Activated gamma-delta T cell (primary cell): Measurements from ENCODE around the gene COLEC12.
A peak's percentile ranks its signal among the peaks of the same experiment; 100 is the strongest.

Source experiments
- DNase-seq: peaks from one replicate; lab custom pipeline; 2025; lab: John Stamatoyannopoulos, UW

Gene COLEC12

DNA sequence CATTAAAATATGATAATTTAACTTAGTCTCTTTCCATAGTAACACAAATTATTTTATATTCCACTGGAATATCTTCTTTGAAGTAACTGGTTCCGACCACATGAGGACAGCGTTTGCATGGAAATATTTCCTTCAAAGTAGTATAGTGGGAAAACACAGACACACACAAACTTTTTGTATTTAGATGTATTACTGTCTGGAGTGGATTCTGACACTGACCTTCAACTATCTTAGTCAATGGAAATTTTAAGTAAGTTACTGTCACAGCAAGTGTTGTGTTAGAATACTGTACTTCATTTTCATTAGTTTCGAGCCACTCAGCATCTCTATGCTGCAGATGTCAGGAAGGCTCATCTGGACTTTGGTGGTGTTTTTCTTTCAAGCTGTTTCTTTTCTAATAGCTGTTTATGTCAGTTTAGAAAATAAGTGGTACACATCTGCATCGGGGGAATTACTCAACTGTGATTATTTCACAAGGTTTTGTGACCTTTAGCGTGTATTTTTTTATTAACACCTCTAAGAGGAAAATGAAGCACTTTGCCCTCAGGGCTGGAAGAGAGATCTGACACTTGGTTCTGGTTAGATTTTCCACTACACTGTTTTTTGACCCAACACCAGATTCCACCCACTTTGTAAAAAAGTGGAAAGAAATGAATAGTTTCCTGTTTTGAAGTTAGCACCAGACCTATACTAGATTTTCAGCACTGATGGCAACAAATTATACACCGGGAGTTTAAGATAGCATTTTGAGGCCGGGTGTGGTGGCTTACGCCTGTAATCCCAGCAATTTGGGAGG lies 213.8 kb downstream of the COLEC12 start:
- DNase-seq, result no peak

DNA sequence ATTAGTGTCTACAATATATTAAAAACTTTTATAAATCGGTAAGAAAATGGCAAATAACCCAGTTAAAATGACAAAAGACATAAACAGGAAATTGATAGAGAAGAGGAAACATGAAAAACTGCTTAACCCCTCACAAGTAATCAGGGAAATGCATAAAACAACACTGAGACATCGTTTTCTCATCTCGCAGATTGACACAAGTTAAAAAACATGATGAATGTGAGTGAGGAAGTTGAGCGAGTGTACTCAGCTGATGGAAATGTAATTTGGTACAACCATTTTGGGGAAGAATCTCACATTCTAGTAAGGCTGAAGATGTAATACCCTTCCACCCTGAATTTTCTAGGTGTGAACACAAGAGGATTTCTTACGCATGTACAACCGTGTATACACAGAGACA lies 214.7 kb downstream of the COLEC12 start:
- DNase-seq, result no peak

DNA sequence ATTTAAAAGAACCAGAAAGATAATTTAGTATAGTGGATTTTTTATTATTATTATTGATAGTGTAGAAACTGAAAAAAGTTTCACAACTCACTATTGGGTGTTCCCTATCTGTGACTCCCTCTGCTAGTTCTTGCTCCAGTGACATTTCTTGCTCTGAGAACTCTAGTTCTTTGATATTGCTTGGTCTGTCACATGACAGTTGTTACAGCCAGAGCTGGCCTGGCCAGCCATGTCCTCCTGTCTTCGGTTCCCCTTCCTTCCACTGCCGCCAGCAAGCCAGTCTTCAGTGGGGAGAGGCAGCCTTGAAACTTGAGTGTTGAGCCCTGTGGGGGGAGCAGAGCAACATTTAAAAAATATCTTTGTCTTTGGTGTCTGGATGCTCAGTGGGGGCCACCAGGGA lies 225.0 kb downstream of the COLEC12 start:
- DNase-seq, result no peak

DNA sequence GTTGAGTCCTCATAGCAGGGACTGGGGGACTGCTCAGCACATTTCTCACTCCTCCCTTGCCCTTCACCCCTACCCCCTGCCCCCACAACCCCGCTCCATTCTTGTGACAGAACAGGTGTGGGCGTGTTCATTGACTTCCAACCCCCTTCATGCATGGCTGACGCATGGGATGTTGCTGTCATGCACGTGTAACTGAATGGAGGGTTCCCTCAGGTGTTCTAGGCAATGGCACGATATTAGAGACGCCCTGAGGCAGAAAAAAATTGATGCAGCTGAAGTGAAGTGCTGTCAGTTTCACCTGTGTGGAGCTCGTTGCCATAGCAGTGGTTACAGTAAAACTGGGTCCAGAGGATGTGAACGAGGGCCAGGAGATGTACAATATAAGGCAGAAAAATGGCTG lies 226.2 kb downstream of the COLEC12 start:
- no peak for DNase-seq

GRCh38 chr18:273525-273924 lies 227.0 kb downstream of the COLEC12 start:
- DNase-seq, result no peak

GRCh38 chr18:272650-273049 lies 227.9 kb downstream of the COLEC12 start:
- no peak for DNase-seq

DNA sequence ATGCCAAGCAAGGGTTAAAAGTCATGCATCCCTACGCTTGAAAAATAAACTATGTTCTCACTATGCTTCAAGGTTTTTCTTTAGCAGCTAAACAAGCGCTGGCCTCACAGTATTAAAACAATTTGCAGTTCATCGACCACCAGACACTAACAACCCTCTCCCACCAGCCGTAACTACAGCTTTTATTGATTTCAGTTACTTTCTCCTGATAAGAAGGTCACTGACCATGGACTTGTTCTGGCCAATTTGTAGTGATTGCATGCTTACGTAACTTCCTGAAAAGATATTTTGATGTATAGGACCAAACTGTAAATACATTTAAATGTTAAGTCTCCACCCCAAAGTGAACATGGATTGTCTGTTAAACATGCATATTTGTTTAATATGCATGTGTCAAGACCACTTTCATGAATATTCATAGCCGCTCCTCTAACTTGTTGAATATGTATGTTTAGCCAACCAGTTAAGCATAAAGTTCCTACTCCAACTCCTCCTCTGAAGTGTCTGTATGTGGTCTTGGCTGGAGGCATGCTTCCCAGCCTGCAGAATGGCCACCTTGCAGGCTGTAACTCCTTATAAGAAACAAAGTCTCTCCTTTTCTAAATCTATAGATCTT lies 230.9 kb downstream of the COLEC12 start:
- DNase-seq, result no peak

- peak; percentile 91 for DNase-seq
Observed at GRCh38 chr18:267688-268552, 232.6 kb downstream of the COLEC12 start, which contains the start of gene THOC1. TSS of gene THOC1 (minus strand) at chr18:268047. CDS start at chr18:268019, 28 bp downstream.

DNA sequence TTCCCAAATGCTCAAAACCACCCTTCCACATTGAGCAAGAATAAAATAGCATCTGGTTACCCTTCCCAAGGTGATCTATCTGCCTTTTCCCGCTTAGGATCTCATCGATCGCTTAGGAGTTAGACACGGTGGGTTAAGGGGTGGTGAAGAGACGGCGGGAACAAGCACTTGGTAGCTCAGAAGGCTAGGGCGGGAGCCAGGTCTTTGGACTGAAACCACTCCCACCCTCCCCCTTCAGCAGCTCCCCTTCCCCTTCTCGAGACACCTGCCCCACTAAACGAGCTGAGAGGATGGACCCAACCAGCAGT lies 233.2 kb downstream of the COLEC12 start:
- DNase-seq, result no peak
